Smooth muscle cell (in vitro differentiated cells): ENCODE results near the gene TMEM255B. TPM values are rescaled to one million over a fixed set of nuclear protein-coding genes. Genes with fewer than 3 reads are reported as not detected.

ENCODE experiments used
- DNase-seq: peaks from one replicate; lab custom pipeline; 2025; ENCODE audit not compliant: unreplicated experiment; lab: John Stamatoyannopoulos, UW
- H2AFZ ChIP-seq: fragments of 200-600 bp; sonication (generic); 2 replicates; pipeline ENCODE4 v1.6.0; 2016; ENCODE audit warnings: antibody characterized with exemption, low read depth, mild to moderate bottlenecking
- H3F3A ChIP-seq: fragments of 200-600 bp; sonication (generic); 2 replicates; pipeline ENCODE4 v1.6.0; 2017; ENCODE audit warnings: antibody characterized with exemption, low read depth
- H3K27ac ChIP-seq: fragments of 200-600 bp; sonication (generic); 2 replicates; pipeline ENCODE4 v1.5.1; 2016; ENCODE audit warnings: low read depth, mild to moderate bottlenecking
- H3K27me3 ChIP-seq: fragments of 200-600 bp; sonication (generic); 2 replicates; pipeline ENCODE4 v1.6.1; 2016; ENCODE audit warnings: low read depth, mild to moderate bottlenecking
- H3K36me3 ChIP-seq: fragments of 200-600 bp; sonication (generic); 2 replicates; pipeline ENCODE4 v1.5.1; 2016; ENCODE audit warnings: low read depth
- H3K4me1 ChIP-seq: fragments of 200-600 bp; sonication (generic); 2 replicates; pipeline ENCODE4 v1.5.1; 2016; ENCODE audit warnings: low read depth
- H3K4me2 ChIP-seq: fragments of 200-600 bp; sonication (generic); 2 replicates; pipeline ENCODE4 v1.6.0; 2016; ENCODE audit warnings: mild to moderate bottlenecking
- H3K4me3 ChIP-seq: fragments of 200-600 bp; sonication (generic); 2 replicates; pipeline ENCODE4 v1.5.1; 2016; ENCODE audit warnings: mild to moderate bottlenecking
- H3K79me2 ChIP-seq: fragments of 200-600 bp; sonication (generic); 2 replicates; pipeline ENCODE4 v1.6.0; 2016; ENCODE audit warnings: low read depth, mild to moderate bottlenecking
- H3K9ac ChIP-seq: fragments of 200-600 bp; sonication (generic); 2 replicates; pipeline ENCODE4 v1.6.0; 2016; ENCODE audit warnings: low read depth
- H3K9me3 ChIP-seq: fragments of 200-600 bp; sonication (generic); replicated peaks from 2 replicates; pipeline ENCODE4 v1.5.1; 2016; ENCODE audit warnings: low read depth
- H4K20me1 ChIP-seq: fragments of 200-600 bp; sonication (generic); 2 replicates; pipeline ENCODE4 v1.6.0; 2016; ENCODE audit warnings: low read depth
- WGBS: methylation state at CpG from one replicate; pipeline ENCODE4 v1.1.7; 2016; ENCODE audit warnings: low lambda C conversion rate; 5-methylcytosine and 5-hydroxymethylcytosine counted together
- polyA plus RNA-seq: library from polyadenylated mRNA; unstranded; fragments of >200 nt; fragmentation: Nextera tagmentation; extraction: Ambion mirVana; gene quantifications from 2 replicates; pipeline ENCODE4 v1.2.1, GENCODE V29; 2016
- total RNA-seq: library from RNA; depleted of rRNA; stranded (reverse); fragments of >200 nt; gene quantifications from 2 replicates; pipeline ENCODE4 v1.2.3, GENCODE V29; 2014
- TF ChIP-seq, protein P1 (sequence below): fragments of 200-600 bp; sonication (generic); IDR thresholded peaks from 2 replicates; pipeline ENCODE4 v1.5.1; 2017; ENCODE audit warnings: borderline replicate concordance, mild to moderate bottlenecking, antibody characterized with exemption; ENCODE audit not compliant: insufficient read depth, poor library complexity, severe bottlenecking

The TMEM255B gene
- 0.22 and 4.1 TPM in 2 replicates for total RNA-seq
- 1.4 and 2.1 TPM in 2 replicates for polyA plus RNA-seq

DNA sequence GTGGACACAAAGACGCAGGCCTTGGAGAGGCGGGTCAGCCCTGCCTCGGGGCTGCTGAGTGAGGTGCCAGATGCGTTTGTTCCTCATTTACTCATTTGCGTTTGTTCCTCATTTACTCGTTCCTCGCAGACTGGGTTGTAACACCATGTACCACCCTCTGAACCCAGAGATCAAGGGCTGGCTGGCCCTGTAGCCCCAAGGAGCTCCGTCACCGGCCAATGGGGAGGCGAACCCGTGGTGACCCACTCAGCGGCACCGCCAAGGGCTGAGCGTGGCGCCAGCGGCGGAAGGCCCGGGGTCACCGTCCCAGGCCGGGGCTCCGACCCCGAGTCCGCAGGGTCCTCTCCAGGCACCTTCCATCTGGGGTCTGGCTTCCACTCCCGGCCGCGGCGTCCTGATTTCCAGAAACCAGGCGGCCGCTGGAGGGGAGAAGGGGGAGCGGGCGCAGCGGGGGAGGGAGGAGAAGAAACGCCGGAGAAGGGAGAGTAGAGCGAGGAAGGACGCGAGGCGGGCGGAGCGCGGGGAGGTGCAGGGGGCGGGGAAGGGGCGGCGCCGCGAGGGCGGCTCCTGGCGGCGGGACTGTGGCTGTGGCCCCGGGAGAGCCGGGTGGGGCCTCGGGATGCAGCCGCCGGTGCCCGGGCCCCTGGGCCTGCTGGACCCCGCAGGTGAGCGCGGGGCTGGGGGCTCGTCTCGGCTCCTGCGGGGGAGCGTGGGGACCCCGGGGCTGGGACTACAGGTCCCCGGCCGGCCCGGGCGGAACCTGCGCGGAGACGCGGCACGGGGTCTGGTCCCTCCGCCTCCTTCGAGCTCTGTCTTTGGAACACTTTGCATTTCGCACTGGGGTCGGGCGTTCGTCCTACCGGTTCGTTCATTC lies at the start of gene TMEM255B:
Gene TMEM255B (plus strand): TSS at position 576 of the 874 bp plus-strand sequence. CDS start 44 bp downstream, at position 620.
- peaks cover 40% of the 10 kb centered on the region for H3K27me3 ChIP-seq
- peak within 1 kb of the TSS; percentile 95 for H3K4me2 ChIP-seq
- no peaks in the 10 kb centered on the region for H4K20me1 ChIP-seq
- no peaks in the 10 kb centered on the region for H3K36me3 ChIP-seq
- H3K9me3 ChIP-seq: no peaks in the 10 kb centered on the region
- WGBS: 5% methylated on average over 32 of the region's 80 CpGs
- H3K4me1 ChIP-seq: no peaks in the 10 kb centered on the region
- no peak within 1 kb of the TSS for H3K27ac ChIP-seq
- H3K79me2 ChIP-seq: no peaks in the 10 kb centered on the region
- H2AFZ ChIP-seq: peak within 1 kb of the TSS; percentile 98
- DNase-seq: peak; percentile 60
- TF ChIP-seq, protein P1, sequence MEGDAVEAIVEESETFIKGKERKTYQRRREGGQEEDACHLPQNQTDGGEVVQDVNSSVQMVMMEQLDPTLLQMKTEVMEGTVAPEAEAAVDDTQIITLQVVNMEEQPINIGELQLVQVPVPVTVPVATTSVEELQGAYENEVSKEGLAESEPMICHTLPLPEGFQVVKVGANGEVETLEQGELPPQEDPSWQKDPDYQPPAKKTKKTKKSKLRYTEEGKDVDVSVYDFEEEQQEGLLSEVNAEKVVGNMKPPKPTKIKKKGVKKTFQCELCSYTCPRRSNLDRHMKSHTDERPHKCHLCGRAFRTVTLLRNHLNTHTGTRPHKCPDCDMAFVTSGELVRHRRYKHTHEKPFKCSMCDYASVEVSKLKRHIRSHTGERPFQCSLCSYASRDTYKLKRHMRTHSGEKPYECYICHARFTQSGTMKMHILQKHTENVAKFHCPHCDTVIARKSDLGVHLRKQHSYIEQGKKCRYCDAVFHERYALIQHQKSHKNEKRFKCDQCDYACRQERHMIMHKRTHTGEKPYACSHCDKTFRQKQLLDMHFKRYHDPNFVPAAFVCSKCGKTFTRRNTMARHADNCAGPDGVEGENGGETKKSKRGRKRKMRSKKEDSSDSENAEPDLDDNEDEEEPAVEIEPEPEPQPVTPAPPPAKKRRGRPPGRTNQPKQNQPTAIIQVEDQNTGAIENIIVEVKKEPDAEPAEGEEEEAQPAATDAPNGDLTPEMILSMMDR: peak; percentile 26
- peak within 1 kb of the TSS; percentile 40 for H3K9ac ChIP-seq
- peak within 1 kb of the TSS; percentile 69 for H3K4me3 ChIP-seq
- H3F3A ChIP-seq: no peaks in the 10 kb centered on the region

GRCh38 chr13:113722921-113723320 lies 36.1 kb upstream of the TMEM255B start:
- no peak overlapping the region for H3K27ac ChIP-seq
- no peaks in the 10 kb centered on the region for H3K4me1 ChIP-seq
- TF ChIP-seq, protein P1: no peak
- no peak overlapping the region for H3K9ac ChIP-seq
- no peak overlapping the region for H3K4me2 ChIP-seq
- H3K36me3 ChIP-seq: no peaks in the 10 kb centered on the region
- no peaks in the 10 kb centered on the region for H3K9me3 ChIP-seq
- 90% methylated on average over 7 of the region's 11 CpGs for WGBS
- H3K79me2 ChIP-seq: no peaks in the 10 kb centered on the region
- H3F3A ChIP-seq: no peaks in the 10 kb centered on the region
- H3K27me3 ChIP-seq: no peaks in the 10 kb centered on the region
- no peaks in the 10 kb centered on the region for H4K20me1 ChIP-seq
- no peak for DNase-seq
- H3K4me3 ChIP-seq: no peak overlapping the region
- no peak overlapping the region for H2AFZ ChIP-seq

DNA sequence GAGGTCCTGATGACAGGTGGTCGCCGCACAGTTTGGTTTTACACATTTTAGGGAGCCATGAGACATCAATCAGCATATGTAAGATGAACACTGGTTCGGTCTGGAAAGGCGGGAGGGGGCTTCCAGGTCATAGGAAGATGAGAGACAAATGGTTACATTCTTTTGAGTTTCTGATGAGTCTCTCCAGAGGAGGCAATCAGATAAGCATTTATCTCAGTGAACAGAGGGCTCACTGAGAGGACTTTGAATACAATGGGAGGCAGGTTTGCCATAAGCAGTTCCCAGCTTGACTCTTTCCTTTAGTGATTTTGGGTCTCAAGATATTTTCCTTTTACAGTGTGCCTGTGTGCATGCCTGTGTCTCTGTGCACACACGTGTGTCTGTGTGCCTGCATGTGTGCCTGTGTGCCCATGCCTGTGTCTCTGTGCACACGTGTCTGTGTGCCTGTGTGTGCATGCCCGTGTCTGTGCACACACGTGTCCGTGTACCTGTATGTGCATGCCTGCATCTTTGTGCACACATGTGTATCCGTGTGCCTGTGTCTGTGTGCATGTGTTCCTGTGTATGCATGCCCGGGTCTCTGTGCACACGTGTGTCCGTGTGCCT lies 35.5 kb upstream of the TMEM255B start:
- no peak overlapping the region for H3K9ac ChIP-seq
- H3K79me2 ChIP-seq: no peaks in the 10 kb centered on the region
- no peaks in the 10 kb centered on the region for H3F3A ChIP-seq
- TF ChIP-seq, protein P1: no peak
- no peak overlapping the region for H2AFZ ChIP-seq
- H4K20me1 ChIP-seq: no peaks in the 10 kb centered on the region
- WGBS: 88% methylated on average over 13 of the region's 13 CpGs
- H3K4me3 ChIP-seq: no peak overlapping the region
- no peaks in the 10 kb centered on the region for H3K9me3 ChIP-seq
- H3K27me3 ChIP-seq: no peaks in the 10 kb centered on the region
- no peak overlapping the region for H3K27ac ChIP-seq
- DNase-seq: no peak
- H3K36me3 ChIP-seq: no peaks in the 10 kb centered on the region
- no peaks in the 10 kb centered on the region for H3K4me1 ChIP-seq
- H3K4me2 ChIP-seq: no peak overlapping the region
